Upper lobe of left lung (tissue), 4 donors: ENCODE data around the gene MARCHF3.

Experiments used
- POLR2A ChIP-seq, 4 donors: fragments of 450-650 bp; IDR thresholded peaks; one replicate each; pipeline ENCODE4 v1.5.1; 2016 to 2017; ENCODE audit warnings: antibody characterized with exemption in 4 of 4, mild to moderate bottlenecking in 2 of 4
- POLR2AphosphoS5 ChIP-seq, 2 donors: sonication (generic); formaldehyde crosslinking; IDR thresholded peaks; one replicate each; pipeline ENCODE4 v1.5.1; 2017; ENCODE audit warnings: antibody characterized with exemption in 2 of 2

DNA sequence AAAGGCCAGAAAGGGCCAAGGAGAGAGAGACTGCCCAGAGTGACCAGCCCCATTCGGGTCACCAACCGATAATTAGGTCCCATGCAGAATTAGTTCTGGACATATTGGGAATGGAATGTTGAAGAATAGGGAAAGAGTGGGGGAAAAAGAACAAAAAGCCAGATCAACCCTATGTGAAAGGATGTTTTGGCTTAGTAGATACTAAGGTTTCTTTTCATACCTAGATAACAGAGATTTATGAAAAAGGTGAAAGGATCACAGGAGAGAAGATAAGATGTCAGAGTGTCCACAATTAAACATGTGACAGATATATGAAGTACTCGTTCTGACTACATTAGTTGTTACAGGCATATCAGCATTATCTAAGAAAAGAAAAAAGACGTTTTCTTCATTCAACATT lies 52.1 kb downstream of the MARCHF3 start:
- TF ChIP-seq POLR2AphosphoS5 (IDR thresholded peaks at IDR 0.05), result no peak
- TF ChIP-seq POLR2A (IDR thresholded peaks at IDR 0.05), result no peak
